Kidney (tissue), 14 donors: ENCODE results near the gene SLC23A2. TPM values are rescaled to one million over a fixed set of nuclear protein-coding genes. Genes with fewer than 3 reads are reported as not detected.

Source experiments
- DNase-seq, 5 donors: peaks; one replicate each; pipeline ENCODE4 v3.0.0-alpha.2; 2013 to 2020
- FAIRE-seq: peaks from 2 replicates; lab custom pipeline; 2012; peaks lifted over from hg19 to GRCh38; lab: Jason Lieb, UNC
- H3K27ac ChIP-seq, 2 donors: one replicate each; pipeline ENCODE4 v1.7.0; 2013; ENCODE audit warnings: low read depth in 2 of 2, low read length in 2 of 2, inconsistent platforms in 1 of 2
- H3K27me3 ChIP-seq: one replicate; pipeline ENCODE4 v1.7.1; 2013; ENCODE audit warnings: low read length, inconsistent platforms; ENCODE audit not compliant: control insufficient read depth, insufficient read depth
- H3K36me3 ChIP-seq, 3 donors: one replicate each; pipeline versions ENCODE4 v1.7.0 to v1.7.1; 2013; ENCODE audit warnings: low read length in 3 of 3, control low read depth in 1 of 3, inconsistent platforms in 1 of 3; ENCODE audit not compliant: insufficient read depth in 3 of 3, control insufficient read depth in 2 of 3
- H3K4me1 ChIP-seq, 3 donors: one replicate each; pipeline versions ENCODE4 v1.7.0 to v1.7.1; 2013; ENCODE audit warnings: low read length in 3 of 3, inconsistent platforms in 1 of 3, low read depth in 1 of 3; ENCODE audit not compliant: control insufficient read depth in 2 of 3, insufficient read depth in 2 of 3
- H3K4me3 ChIP-seq, 3 donors: one replicate each; pipeline versions ENCODE4 v1.7.0 to v1.8.1; 2013; ENCODE audit warnings: low read length in 3 of 3, control low read depth in 1 of 3, inconsistent platforms in 1 of 3
- H3K9ac ChIP-seq, 3 donors: one replicate each; pipeline versions ENCODE4 v1.7.0 to v1.7.1; 2013; ENCODE audit warnings: low read length in 3 of 3, control low read depth in 1 of 3, inconsistent platforms in 1 of 3
- H3K9me3 ChIP-seq, 3 donors: one replicate each; pipeline versions ENCODE4 v1.7.0 to v1.7.1; 2013; ENCODE audit warnings: low read length in 3 of 3, control low read depth in 1 of 3, inconsistent platforms in 1 of 3; ENCODE audit not compliant: control insufficient read depth in 2 of 3, insufficient read depth in 1 of 3
- CTCF ChIP-seq: IDR thresholded peaks from 3 replicates; pipeline ENCODE4 v1.5.1; 2012; ENCODE audit warnings: mild to moderate bottlenecking, moderate library complexity, borderline replicate concordance; ENCODE audit not compliant: insufficient read depth; ENCODE audit errors: extremely low read depth
- intact Hi-C: fragments of 100-400 bp; cut with DNase I; formaldehyde crosslinking; loops from one replicate; pipeline ENCODE4 v1.11.1; 2022
- polyA plus RNA-seq: library from polyadenylated mRNA; stranded (reverse); fragments of 350-450 nt; fragmentation: Illumina TruSeq; extraction: RNeasy Lipid Tissue Mini Kit (QIAGEN cat#74804); gene quantifications from one replicate; pipeline ENCODE4 v1.2.3, GENCODE V29; 2014; ENCODE audit warnings: low read depth, low replicate concordance; ENCODE audit not compliant: insufficient read depth
- total RNA-seq: library from RNA; stranded (reverse); fragmentation: NEBNext Ultra II Directional; extraction: Animal tissue kit (Norgen Biotek cat#: 25700); gene quantifications from one replicate; pipeline ENCODE4 v1.2.1, GENCODE V29; 2021
- donor health status: control.
- donor health status: control.
- donor health status: control.
- donor health status: control.
- donor health status: control.
- donor health status: DM: yes; HTN: yes; CAD: no.
- donor health status: Normal renal cell carcinoma (clear cell type).

Gene SLC23A2
- total and polyA plus RNA-seq, 2 donors from 2014 or later: 4.8 to 20.5 TPM

GRCh38 chr20:4836935-4837334 lies 164.4 kb downstream of the SLC23A2 start:
- intact Hi-C loops: no loop called here
- no peak overlapping the region for H3K27ac ChIP-seq
- no peak for TF ChIP-seq CTCF

DNA sequence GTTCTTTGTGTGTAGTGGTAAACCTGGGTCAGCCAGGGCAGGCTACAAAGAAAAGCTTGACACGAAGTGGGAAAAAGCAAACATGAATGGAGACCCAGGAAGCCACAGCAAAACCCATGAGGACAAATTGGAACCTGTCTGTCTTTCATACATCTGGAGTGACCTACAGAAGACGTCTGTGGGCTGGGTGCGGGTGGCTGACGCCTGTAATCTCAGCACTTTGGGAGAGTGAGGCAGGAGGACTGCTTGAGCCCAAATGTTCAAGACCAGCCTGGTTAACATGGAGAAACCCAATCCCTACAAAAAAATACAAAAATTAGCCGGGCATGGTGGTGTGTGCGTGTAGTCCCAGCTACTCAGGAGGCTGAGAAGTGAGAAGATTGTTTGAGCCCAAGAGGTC lies 164.8 kb downstream of the SLC23A2 start:
- Histone ChIP-seq H3K27ac (no peak overlapping the region), H3K9ac (no peak overlapping the region), H3K36me3 (no peaks in the 10 kb centered on the region), H3K4me1 (no peaks in the 10 kb centered on the region), H3K9me3 (no peaks in the 10 kb centered on the region), H3K27me3 (no peaks in the 10 kb centered on the region), H3K4me3 (no peak overlapping the region)
- DNase-seq (no peak), FAIRE-seq (no peak)
- TF ChIP-seq CTCF: no peak
- intact Hi-C loops: no loop called here

More at GRCh38 chr20:4836935-4837334, 164.4 kb downstream of the SLC23A2 start:
- FAIRE-seq (no peak), DNase-seq (no peak)
- H3K9me3 ChIP-seq: no peaks in the 10 kb centered on the region
- no peak overlapping the region for H3K4me3 ChIP-seq
- no peaks in the 10 kb centered on the region for H3K36me3 ChIP-seq
- H3K9ac ChIP-seq: no peak overlapping the region
- H3K4me1 ChIP-seq: no peaks in the 10 kb centered on the region
- H3K27me3 ChIP-seq: no peaks in the 10 kb centered on the region

- no peaks in the 10 kb centered on the region for H3K27me3 ChIP-seq
- peak; percentile 62 to 89 (median 77) for DNase-seq
- no peak overlapping the region for H3K27ac ChIP-seq
- no peak for FAIRE-seq
- no peak for TF ChIP-seq CTCF
- H3K36me3 ChIP-seq: no peaks in the 10 kb centered on the region
- no peak overlapping the region for H3K4me3 ChIP-seq
- intact Hi-C loops: no loop called here
- no peak overlapping the region for H3K9ac ChIP-seq
- H3K9me3 ChIP-seq: no peaks in the 10 kb centered on the region
- no peaks in the 10 kb centered on the region for H3K4me1 ChIP-seq
These were observed 165.8 kb downstream of the SLC23A2 start for GRCh38 chr20:4835244-4836177.
